ENCODE measurements around the gene RPP25.

DNA sequence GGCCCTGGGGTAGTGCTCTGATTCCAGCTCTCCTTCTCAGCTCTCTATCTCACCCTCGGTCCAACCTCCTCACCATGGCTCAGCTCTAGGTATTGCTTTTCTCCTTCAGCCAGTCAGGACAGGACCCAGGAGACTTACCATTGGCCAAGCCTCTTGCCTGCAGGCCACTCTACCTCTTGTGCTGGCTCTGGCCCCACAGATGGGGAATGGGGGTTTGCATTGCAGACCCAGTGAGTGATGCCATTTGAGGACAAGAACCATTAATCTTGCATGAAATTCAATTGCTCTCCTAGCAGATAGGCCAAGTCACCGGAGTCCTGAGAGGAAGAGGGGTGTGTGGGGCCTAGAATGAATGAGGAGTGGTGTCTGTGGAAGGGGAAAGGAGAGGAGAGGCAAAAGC lies 6.1 kb upstream of the RPP25 start:
- no peak for TF ChIP-seq CTCF (IDR thresholded peaks at IDR 0.05)
- no peak for TF ChIP-seq POLR2A (IDR thresholded peaks at IDR 0.05)
